Progenitor cell of endocrine pancreas (in vitro differentiated cells): ENCODE data around the gene SLC25A47. TPM values are rescaled to one million over a fixed set of nuclear protein-coding genes. Genes with fewer than 3 reads are reported as not detected.

Experiments
- DNase-seq: peaks from one replicate; pipeline ENCODE4 v3.0.0; 2021; ENCODE audit warnings: low spot score; ENCODE audit not compliant: unreplicated experiment
- H3K27ac Mint-ChIP-seq: 2 replicates; pipeline ENCODE4 v1.8.0; 2021; ENCODE audit warnings: mild to moderate bottlenecking, moderate library complexity, mixed read lengths
- H3K27me3 Mint-ChIP-seq: 2 replicates; pipeline ENCODE4 v1.8.0; 2021; ENCODE audit warnings: mixed read lengths
- H3K36me3 Mint-ChIP-seq: 2 replicates; pipeline ENCODE4 v1.8.0; 2022; ENCODE audit warnings: mixed read lengths; ENCODE audit not compliant: insufficient read depth
- H3K4me1 Mint-ChIP-seq: 2 replicates; pipeline ENCODE4 v1.8.0; 2021; ENCODE audit warnings: low read depth, mixed read lengths
- H3K4me3 Mint-ChIP-seq: 2 replicates; pipeline ENCODE4 v1.8.0; 2021; ENCODE audit warnings: low read depth, mild to moderate bottlenecking, moderate library complexity, mixed read lengths
- H3K9me3 Mint-ChIP-seq: 2 replicates; pipeline ENCODE4 v1.8.0; 2021; ENCODE audit warnings: low read depth, mixed read lengths
- CTCF ChIP-seq: fragments of 200-600 bp; sonication (generic); IDR thresholded peaks from one replicate; pipeline ENCODE4 v1.5.0; 2021; ENCODE audit warnings: antibody characterized with exemption, mild to moderate bottlenecking; ENCODE audit not compliant: unreplicated experiment
- microRNA-seq: library from miRNA; unstranded; fragments of <30 nt; microRNA quantifications from one replicate; pipeline ENCODE4 v1.1.0, GENCODE V29; 2020; ENCODE audit warnings: borderline number of aligned reads; ENCODE audit not compliant: unreplicated experiment
- total RNA-seq: library from RNA; stranded (reverse); gene quantifications from 2 replicates; pipeline ENCODE4 v1.2.1, GENCODE V29; 2021

SLC25A47 gene
- total RNA-seq, 1 donor from 2014 or later, result not detected

- H3K4me3 Mint-ChIP-seq, result peak overlapping the region; percentile 83
- no peak for TF ChIP-seq CTCF
Observed at GRCh38 chr14:100374270-100374669, 51.1 kb downstream of the SLC25A47 start.

GRCh38 chr14:100374876-100375265, 51.7 kb downstream of the SLC25A47 start:
- TF ChIP-seq CTCF, result no peak
- peak overlapping the region; percentile 98 for H3K27ac Mint-ChIP-seq

More at GRCh38 chr14:100374270-100374669, 51.1 kb downstream of the SLC25A47 start:
- no peaks in the 10 kb centered on the region for H3K27me3 Mint-ChIP-seq
- DNase-seq, result no peak
- peaks cover 20% of the 10 kb centered on the region for H3K4me1 Mint-ChIP-seq
- H3K27ac Mint-ChIP-seq, result no peak overlapping the region
- peaks cover 4% of the 10 kb centered on the region for H3K36me3 Mint-ChIP-seq
- no peaks in the 10 kb centered on the region for H3K9me3 Mint-ChIP-seq

GRCh38 chr14:100375266-100375962, 52.3 kb downstream of the SLC25A47 start:
- no peak for TF ChIP-seq CTCF
- Mint-ChIP-seq H3K9me3 (no peaks in the 10 kb centered on the region), H3K27me3 (no peaks in the 10 kb centered on the region), H3K27ac (peak overlapping the region; percentile 98), H3K36me3 (peaks cover 2% of the 10 kb centered on the region), H3K4me1 (peaks cover 20% of the 10 kb centered on the region), H3K4me3 (peak overlapping the region; percentile 83)
- DNase-seq, result no peak

More at GRCh38 chr14:100374876-100375265, 51.7 kb downstream of the SLC25A47 start:
- peaks cover 4% of the 10 kb centered on the region for H3K36me3 Mint-ChIP-seq
- peaks cover 20% of the 10 kb centered on the region for H3K4me1 Mint-ChIP-seq
- no peak for DNase-seq
- peak overlapping the region; percentile 83 for H3K4me3 Mint-ChIP-seq
- H3K9me3 Mint-ChIP-seq, result no peaks in the 10 kb centered on the region
- H3K27me3 Mint-ChIP-seq, result no peaks in the 10 kb centered on the region

GRCh38 chr14:100375963-100376735, 53.0 kb downstream of the SLC25A47 start, which contains the start of gene WDR25:
Gene WDR25, plus strand, starts transcription at chr14:100376485.
- TF ChIP-seq CTCF, result no peak
- peaks cover 21% of the 10 kb centered on the region for H3K4me1 Mint-ChIP-seq

GRCh38 chr14:100376751-100377171, 53.6 kb downstream of the SLC25A47 start:
- peaks cover 2% of the 10 kb centered on the region for H3K36me3 Mint-ChIP-seq
- H3K27me3 Mint-ChIP-seq, result no peaks in the 10 kb centered on the region
- no peak for DNase-seq
- H3K9me3 Mint-ChIP-seq, result no peaks in the 10 kb centered on the region
- peak overlapping the region; percentile 83 for H3K4me3 Mint-ChIP-seq
- H3K4me1 Mint-ChIP-seq, result peaks cover 26% of the 10 kb centered on the region
- peak overlapping the region; percentile 98 for H3K27ac Mint-ChIP-seq
- TF ChIP-seq CTCF, result no peak

More at GRCh38 chr14:100375963-100376735, 53.0 kb downstream of the SLC25A47 start, which contains the start of gene WDR25:
- no peaks in the 10 kb centered on the region for H3K9me3 Mint-ChIP-seq
- H3K27ac Mint-ChIP-seq, result peak within 1 kb of the TSS; percentile 98
- H3K27me3 Mint-ChIP-seq, result no peaks in the 10 kb centered on the region
- peak within 1 kb of the TSS; percentile 83 for H3K4me3 Mint-ChIP-seq
- peak; percentile 91 for DNase-seq
- H3K36me3 Mint-ChIP-seq, result peaks cover 2% of the 10 kb centered on the region

Small RNA genes within 50 kb of the gene (microRNA-seq; reads per million reads assigned to microRNA genes)
- gene MIR345, result 1,203 reads per million, percentile 80 among the genes with 10 or more reads in this experiment
- gene MIR6764, result 2.4 reads per million

Other genes with a start within 250 kb of the SLC25A47 start
- gene DEGS2, start 163.7 kb upstream of the SLC25A47 start, total RNA-seq, result 0.73 and 1.3 TPM in 2 replicates
- 86.6 and 90.2 TPM in 2 replicates for gene YY1, start 84.2 kb upstream of the SLC25A47 start, total RNA-seq
- 236 and 238 TPM in 2 replicates for gene SLC25A29, start 16.9 kb upstream of the SLC25A47 start, total RNA-seq
- gene WDR25, start 53.1 kb downstream of the SLC25A47 start, total RNA-seq, result 8.7 and 10.6 TPM in 2 replicates